ENCODE measurements around the gene CHGA.

DNA sequence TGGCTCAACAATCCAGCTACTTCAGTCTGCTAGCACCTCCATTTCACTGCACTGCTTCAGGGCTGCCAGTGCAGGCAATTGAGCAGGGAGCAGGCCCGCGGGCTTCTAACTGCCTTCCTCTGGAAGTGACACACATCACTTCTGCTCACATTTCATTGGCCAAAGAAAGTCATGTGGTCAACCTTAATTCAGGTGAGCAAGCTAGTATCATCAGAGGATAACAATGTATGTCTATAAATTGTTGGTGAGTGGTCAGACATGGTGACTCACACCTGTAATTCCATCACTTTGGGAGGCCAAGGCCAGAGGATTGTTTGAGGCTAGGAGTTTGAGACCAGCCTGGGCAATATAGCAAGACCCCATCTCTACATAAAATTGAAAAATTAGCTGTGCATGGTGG lies 22.3 kb upstream of the CHGA start:
- TF ChIP-seq, protein P1, sequence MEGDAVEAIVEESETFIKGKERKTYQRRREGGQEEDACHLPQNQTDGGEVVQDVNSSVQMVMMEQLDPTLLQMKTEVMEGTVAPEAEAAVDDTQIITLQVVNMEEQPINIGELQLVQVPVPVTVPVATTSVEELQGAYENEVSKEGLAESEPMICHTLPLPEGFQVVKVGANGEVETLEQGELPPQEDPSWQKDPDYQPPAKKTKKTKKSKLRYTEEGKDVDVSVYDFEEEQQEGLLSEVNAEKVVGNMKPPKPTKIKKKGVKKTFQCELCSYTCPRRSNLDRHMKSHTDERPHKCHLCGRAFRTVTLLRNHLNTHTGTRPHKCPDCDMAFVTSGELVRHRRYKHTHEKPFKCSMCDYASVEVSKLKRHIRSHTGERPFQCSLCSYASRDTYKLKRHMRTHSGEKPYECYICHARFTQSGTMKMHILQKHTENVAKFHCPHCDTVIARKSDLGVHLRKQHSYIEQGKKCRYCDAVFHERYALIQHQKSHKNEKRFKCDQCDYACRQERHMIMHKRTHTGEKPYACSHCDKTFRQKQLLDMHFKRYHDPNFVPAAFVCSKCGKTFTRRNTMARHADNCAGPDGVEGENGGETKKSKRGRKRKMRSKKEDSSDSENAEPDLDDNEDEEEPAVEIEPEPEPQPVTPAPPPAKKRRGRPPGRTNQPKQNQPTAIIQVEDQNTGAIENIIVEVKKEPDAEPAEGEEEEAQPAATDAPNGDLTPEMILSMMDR (IDR thresholded peaks at IDR 0.05): no peak
- no peak for TF ChIP-seq POLR2A (IDR thresholded peaks at IDR 0.05)

All from right lobe of liver (tissue), 4 donors.